Breast epithelium (tissue), 3 donors: ENCODE results near the gene ACSS1.

Experiments
- POLR2A ChIP-seq: fragments of 450-650 bp; IDR thresholded peaks from one replicate; pipeline ENCODE4 v1.6.1; 2016; ENCODE audit warnings: antibody characterized with exemption, mild to moderate bottlenecking, moderate library complexity
- POLR2AphosphoS5 ChIP-seq, 3 donors: sonication (generic); formaldehyde crosslinking; IDR thresholded peaks; one replicate each; pipeline ENCODE4 v1.6.1; 2017; ENCODE audit warnings: antibody characterized with exemption in 3 of 3
- TF ChIP-seq, protein P1 (sequence below), 3 donors: fragments of 450-650 bp; IDR thresholded peaks; one replicate each; pipeline ENCODE4 v1.5.1; 2016 to 2017; ENCODE audit warnings: antibody characterized with exemption in 3 of 3, mild to moderate bottlenecking in 3 of 3, moderate library complexity in 3 of 3

DNA sequence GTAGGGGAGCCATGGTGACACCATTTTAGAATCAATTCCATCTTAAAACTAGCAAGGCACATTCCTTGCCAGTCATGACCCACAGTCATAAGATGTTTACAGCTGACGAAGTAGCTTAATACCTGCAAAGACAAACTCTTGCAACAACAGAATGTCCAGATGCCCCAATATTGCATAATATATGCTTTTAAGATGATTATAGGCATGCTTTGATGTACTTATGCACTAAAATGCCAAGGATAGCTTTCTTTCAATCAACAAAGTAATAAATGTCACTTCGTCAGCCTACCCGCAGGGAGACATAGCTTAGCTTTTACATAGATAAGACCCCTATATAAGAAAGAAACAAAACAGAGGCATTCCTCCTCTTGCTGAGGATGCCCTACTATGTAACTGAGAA lies 26.7 kb downstream of the ACSS1 start:
- TF ChIP-seq, protein P1, sequence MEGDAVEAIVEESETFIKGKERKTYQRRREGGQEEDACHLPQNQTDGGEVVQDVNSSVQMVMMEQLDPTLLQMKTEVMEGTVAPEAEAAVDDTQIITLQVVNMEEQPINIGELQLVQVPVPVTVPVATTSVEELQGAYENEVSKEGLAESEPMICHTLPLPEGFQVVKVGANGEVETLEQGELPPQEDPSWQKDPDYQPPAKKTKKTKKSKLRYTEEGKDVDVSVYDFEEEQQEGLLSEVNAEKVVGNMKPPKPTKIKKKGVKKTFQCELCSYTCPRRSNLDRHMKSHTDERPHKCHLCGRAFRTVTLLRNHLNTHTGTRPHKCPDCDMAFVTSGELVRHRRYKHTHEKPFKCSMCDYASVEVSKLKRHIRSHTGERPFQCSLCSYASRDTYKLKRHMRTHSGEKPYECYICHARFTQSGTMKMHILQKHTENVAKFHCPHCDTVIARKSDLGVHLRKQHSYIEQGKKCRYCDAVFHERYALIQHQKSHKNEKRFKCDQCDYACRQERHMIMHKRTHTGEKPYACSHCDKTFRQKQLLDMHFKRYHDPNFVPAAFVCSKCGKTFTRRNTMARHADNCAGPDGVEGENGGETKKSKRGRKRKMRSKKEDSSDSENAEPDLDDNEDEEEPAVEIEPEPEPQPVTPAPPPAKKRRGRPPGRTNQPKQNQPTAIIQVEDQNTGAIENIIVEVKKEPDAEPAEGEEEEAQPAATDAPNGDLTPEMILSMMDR (IDR thresholded peaks at IDR 0.05) = no peak
- no peak for TF ChIP-seq POLR2A
- no peak for TF ChIP-seq POLR2AphosphoS5 (IDR thresholded peaks at IDR 0.05)
